ENCODE results near the gene MYO10. TPM values are rescaled to one million over a fixed set of nuclear protein-coding genes. Genes with fewer than 3 reads are reported as not detected.

The MYO10 gene
- total RNA-seq, 1 donor from 2014 or later, result 4.8 TPM

GRCh38 chr5:16922430-16922829, 13.7 kb downstream of the MYO10 start:
- ATAC-seq, result no peak
- no peak for DNase-seq (ENCODE audit: missing footprints)
- intact Hi-C loops (cut with DNase I), result no loop called here

DNA sequence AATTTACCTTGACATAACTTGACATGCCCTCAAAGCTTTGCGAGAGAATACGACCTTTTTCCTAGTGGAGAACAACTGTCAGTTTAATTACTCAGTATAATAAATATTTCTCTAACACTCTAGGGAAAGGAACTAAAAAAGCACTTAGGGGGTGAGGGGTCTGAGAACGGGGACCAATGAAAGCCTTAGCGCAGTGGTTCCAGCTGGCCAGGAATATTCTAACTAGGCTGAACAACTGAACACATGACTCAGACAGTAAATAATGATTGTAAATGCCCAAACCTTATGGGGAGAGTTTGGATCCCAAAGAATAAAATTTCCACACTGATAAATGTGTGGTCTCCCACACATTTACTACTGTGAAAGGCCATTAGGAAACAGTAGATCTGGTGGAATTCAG, 14.9 kb downstream of the MYO10 start:
- DNase-seq (ENCODE audit: missing footprints) (no peak), ATAC-seq (no peak)
- intact Hi-C loops (cut with DNase I), result no loop called here

GRCh38 chr5:16920109-16920816, 15.8 kb downstream of the MYO10 start:
- intact Hi-C loops (cut with DNase I), result no loop called here
- ATAC-seq, result no peak

DNA sequence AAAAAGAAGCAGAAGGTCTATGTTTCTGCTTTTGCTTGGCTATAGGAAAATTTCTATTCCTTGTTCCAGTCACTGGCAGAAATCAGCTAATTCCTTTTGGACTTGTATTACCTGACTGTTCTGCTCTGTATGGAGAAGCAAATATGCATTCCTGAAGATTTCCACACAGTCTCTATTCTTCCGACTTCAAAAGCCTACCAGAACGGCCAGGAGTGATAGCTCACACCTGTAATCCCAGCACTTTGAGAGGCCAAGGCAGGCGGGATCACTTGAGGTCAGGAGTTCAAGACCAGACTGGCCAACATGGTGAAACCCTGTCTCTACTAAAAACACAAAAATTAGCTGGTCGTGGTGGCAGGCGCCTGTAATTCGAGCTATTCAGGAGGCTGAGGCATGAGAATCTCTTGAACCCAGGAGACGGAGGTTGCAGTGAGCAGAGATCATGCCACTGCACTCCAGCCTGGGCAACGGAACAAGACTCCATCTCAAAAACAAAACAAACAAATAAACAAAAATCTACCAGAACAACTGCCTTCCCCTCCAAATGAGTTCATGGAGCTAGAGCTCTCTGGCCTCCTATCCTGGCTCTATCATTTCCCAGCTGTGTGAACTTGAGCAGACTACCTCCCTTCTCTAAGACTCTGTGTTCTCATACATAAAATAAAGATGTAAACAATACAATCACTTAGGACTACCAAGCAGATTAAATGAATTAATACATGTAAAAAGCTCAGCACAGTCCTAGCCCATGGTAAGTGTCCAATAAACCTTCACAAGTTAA, 17.0 kb downstream of the MYO10 start:
- ATAC-seq (no peak), DNase-seq (ENCODE audit: missing footprints) (no peak)
- intact Hi-C loops (cut with DNase I), result no loop called here

More at GRCh38 chr5:16920109-16920816, 15.8 kb downstream of the MYO10 start:
- DNase-seq (ENCODE audit: missing footprints), result no peak

GRCh38 chr5:16918156-16918555, 17.9 kb downstream of the MYO10 start:
- ATAC-seq (no peak), DNase-seq (ENCODE audit: missing footprints) (no peak)
- intact Hi-C loops (cut with DNase I), result no loop called here

GRCh38 chr5:16916262-16916878, 19.7 kb downstream of the MYO10 start:
- no peak for DNase-seq (ENCODE audit: missing footprints)
- intact Hi-C loops (cut with DNase I), result no loop called here
- no peak for ATAC-seq

DNA sequence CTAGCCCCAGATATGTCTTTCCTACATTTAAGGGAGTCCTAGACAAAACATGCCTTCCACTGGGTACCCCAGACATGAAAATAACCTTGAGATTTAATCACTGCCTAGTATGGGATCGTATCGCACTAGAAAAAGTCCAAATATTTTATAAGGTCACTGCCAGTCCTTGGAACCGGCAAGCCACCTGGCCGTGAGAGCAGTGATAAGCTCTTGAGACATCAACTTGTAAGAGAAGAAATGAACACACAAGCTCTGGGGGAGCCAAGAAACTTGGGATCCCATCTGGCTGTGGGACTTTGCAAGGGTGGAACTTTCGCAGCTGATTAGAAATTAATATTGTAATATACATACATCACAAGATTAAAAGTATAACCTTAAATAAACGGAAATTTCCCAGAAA, 21.5 kb downstream of the MYO10 start:
- DNase-seq (ENCODE audit: missing footprints) (no peak), ATAC-seq (no peak)
- intact Hi-C loops (cut with DNase I), result no loop called here

DNA sequence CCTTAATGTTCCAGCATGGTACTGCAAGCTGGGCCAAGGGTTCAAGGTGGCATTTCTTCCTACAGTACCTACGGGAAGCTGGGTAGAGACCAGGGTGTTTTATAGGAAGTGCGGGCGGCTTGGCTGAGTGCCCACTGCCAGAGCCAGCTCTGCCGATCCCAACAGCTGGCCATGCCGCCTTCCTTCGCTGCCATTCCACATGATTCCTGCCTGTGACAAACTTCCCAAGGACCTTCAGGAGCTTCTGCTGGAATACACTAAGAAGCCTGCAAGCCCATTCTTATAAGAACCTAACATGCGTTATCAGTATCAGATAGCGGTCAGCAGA, 22.0 kb downstream of the MYO10 start:
- intact Hi-C loops (cut with DNase I), result no loop called here
- DNase-seq (ENCODE audit: missing footprints) (no peak), ATAC-seq (no peak)

GRCh38 chr5:16913187-16914107, 22.6 kb downstream of the MYO10 start:
- ATAC-seq, result no peak
- intact Hi-C loops (cut with DNase I), result no loop called here
- DNase-seq (ENCODE audit: missing footprints), result no peak

- DNase-seq (ENCODE audit: missing footprints) (no peak), ATAC-seq (no peak)
- intact Hi-C loops (cut with DNase I), result no loop called here
Observed at GRCh38 chr5:16912080-16912479, 24.0 kb downstream of the MYO10 start.

- DNase-seq (ENCODE audit: missing footprints), result no peak
- intact Hi-C loops (cut with DNase I), result no loop called here
- ATAC-seq, result no peak
Observed at GRCh38 chr5:16909464-16909863, 26.6 kb downstream of the MYO10 start.

DNA sequence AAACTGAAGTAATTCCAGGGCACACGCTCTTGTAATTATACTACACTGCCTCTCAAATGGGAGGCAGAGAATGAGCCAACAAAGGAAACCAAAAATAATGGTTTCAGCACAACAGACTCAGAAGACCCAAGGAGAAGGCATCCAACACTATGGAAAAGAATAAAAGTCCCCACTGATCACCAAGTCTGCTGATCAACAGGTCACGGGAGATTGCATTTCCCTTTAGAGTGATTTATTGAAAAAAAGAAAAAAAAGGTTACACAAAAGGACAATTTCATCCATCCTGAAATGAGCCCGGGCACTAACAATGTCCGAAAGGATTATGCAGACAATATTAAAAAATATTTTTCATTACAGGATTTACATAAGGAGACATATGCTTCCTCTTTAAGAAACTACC, 28.8 kb downstream of the MYO10 start:
- intact Hi-C loops (cut with DNase I), result no loop called here
- DNase-seq (ENCODE audit: missing footprints), result no peak
- ATAC-seq, result no peak

DNA sequence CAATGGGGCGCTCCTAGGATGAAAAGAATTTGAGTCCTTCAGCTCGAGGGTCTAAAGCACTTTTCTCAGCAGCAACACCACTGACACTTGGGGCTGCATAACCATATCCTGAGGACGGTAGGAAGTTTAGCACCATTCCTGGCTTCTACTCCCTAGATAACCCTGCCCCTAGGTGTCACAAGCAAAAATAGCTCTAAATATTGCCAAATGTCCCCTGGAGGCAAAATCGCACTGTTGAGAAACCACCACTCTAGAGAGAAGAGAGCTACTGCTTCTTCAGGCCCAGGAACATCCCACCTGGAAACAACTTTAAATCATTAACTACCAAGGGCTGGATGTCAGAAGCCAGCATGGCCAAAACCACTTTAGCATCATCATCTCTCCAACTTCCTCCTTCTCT, 29.8 kb downstream of the MYO10 start:
- intact Hi-C loops (cut with DNase I), result no loop called here
- no peak for DNase-seq (ENCODE audit: missing footprints)
- ATAC-seq, result no peak

GRCh38 chr5:16903480-16904300, 32.4 kb downstream of the MYO10 start:
- ATAC-seq (no peak), DNase-seq (ENCODE audit: missing footprints) (no peak)
- intact Hi-C loops (cut with DNase I), result no loop called here

- intact Hi-C loops (cut with DNase I), result no loop called here
- no peak for DNase-seq (ENCODE audit: missing footprints)
- ATAC-seq, result no peak
Observed at GRCh38 chr5:16902846-16903245, 33.2 kb downstream of the MYO10 start.

DNA sequence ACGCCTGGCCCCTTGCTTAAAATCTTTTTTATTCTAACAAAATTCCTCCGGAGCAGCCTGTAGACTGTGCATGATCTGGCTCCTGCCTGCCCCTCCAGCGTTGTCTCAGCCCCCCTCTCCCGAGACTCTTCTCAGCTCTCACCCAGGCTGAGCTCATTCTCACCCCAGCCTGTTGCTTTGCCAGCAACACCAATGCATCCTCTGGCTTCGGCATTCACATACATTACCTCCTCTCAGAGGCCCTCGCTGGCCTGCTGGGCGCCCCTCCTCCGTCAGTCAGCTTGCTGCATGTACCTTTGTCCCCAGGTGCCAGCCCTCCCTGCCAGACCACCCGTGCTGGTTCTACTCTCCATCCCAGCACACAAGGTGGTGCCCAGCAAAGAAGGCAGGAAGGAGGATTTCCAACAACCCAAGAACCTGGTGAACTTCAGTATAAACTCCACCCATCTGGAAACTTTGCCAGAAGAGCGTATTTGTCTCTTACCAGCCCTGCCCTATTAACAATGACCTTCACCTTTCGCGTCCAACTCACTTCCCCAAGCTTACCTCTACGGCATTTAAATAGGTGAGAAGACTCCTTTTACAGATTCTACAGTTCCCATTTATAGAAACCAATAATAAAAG, 35.0 kb downstream of the MYO10 start:
- ATAC-seq, result no peak
- intact Hi-C loops (cut with DNase I), result no loop called here
- no peak for DNase-seq (ENCODE audit: missing footprints)

DNA sequence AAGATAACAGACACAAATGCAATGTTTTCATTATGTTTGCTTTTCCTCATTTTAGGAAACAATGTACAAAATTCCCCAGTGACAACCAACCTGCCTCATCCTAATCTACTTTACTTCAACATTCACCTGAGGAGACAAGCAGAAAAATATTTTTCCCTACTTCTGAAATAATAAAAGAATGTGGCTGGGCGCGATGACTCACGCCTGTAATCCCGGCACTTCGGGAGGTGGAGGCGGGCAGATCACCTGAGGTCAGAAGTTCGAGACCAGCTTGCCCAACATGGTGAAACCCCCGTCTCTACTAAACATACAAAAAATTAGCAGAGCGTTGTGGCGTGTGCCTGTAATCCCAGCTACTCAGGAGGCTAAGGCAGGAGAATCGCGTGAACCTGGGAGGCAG, 36.9 kb downstream of the MYO10 start:
- intact Hi-C loops (cut with DNase I), result no loop called here
- ATAC-seq (no peak), DNase-seq (ENCODE audit: missing footprints) (no peak)

DNA sequence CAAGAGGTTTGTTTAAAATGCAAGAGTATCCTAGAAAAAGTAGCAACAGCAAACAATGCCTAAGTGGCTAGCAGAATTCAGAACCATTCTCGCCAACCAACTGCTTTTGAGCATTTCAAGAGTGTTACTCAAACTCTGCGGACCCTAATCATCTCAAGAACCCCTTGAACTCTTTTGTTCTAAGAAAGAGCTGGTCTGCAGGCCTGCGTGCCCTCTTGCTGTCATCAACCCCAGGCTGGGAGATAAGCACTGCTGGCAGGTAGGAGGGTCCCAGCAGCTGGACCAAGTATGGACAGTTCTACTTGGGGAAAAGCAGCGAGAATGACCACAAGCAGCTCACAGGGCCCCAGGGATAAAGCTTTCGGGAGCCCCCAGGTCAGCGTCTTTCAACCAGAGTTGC, 38.3 kb downstream of the MYO10 start:
- DNase-seq (ENCODE audit: missing footprints) (no peak), ATAC-seq (no peak)
- intact Hi-C loops (cut with DNase I), result no loop called here
